Measurements from ENCODE around the gene ZNF598. TPM values are rescaled to one million over a fixed set of nuclear protein-coding genes. Genes with fewer than 3 reads are reported as not detected.
A peak's percentile ranks its signal among the peaks of the same experiment; 100 is the strongest.

The ZNF598 gene
- total RNA-seq, 1 experiment from 2014 or later, result 72.4 TPM

GRCh38 chr16:1977875-1978268 is 31.7 kb downstream of the ZNF598 start:
- no TSS peak for BruUV-seq (replicated peaks)

GRCh38 chr16:1976951-1977874 is 32.4 kb downstream of the ZNF598 start:
- BruUV-seq (replicated peaks), result no TSS peak
- Mint-ChIP-seq H3K4me3 (ENCODE audit: low read depth, unreplicated experiment) (peak overlapping the region; percentile 15), H3K36me3 (ENCODE audit: insufficient read depth, unreplicated experiment) (peaks cover 80% of the 10 kb centered on the region), H3K27me3 (ENCODE audit: unreplicated experiment) (no peaks in the 10 kb centered on the region), H3K4me1 (ENCODE audit: low read depth, unreplicated experiment) (peaks cover 33% of the 10 kb centered on the region), H3K27ac (ENCODE audit: unreplicated experiment) (no peak overlapping the region), H3K9me3 (ENCODE audit: low read depth, unreplicated experiment) (no peaks in the 10 kb centered on the region)
- CTCF ChIA-PET, result interaction anchor here (0.6 kb wide), 1 partner anchor 25 kb away, joined by 3 read pairs; no protein-coding TSS in a partner anchor
- intact Hi-C loops (cut with micrococcal nuclease; ENCODE audit: unreplicated experiment), result no loop called here
- no peak for TF ChIP-seq CTCF (IDR thresholded peaks at IDR 0.05; ENCODE audit: unreplicated experiment)
- DNase-seq, result no peak

More at GRCh38 chr16:1977875-1978268, 31.7 kb downstream of the ZNF598 start:
- H3K27ac Mint-ChIP-seq (ENCODE audit: unreplicated experiment), result no peak overlapping the region
- no peaks in the 10 kb centered on the region for H3K9me3 Mint-ChIP-seq (ENCODE audit: low read depth, unreplicated experiment)
- intact Hi-C loops (cut with micrococcal nuclease; ENCODE audit: unreplicated experiment), result no loop called here
- H3K36me3 Mint-ChIP-seq (ENCODE audit: insufficient read depth, unreplicated experiment), result peaks cover 80% of the 10 kb centered on the region
- DNase-seq, result no peak
- peak overlapping the region; percentile 15 for H3K4me3 Mint-ChIP-seq (ENCODE audit: low read depth, unreplicated experiment)
- H3K4me1 Mint-ChIP-seq (ENCODE audit: low read depth, unreplicated experiment), result peaks cover 34% of the 10 kb centered on the region
- CTCF ChIA-PET, result no interaction called here
- no peaks in the 10 kb centered on the region for H3K27me3 Mint-ChIP-seq (ENCODE audit: unreplicated experiment)
- no peak for TF ChIP-seq CTCF (IDR thresholded peaks at IDR 0.05; ENCODE audit: unreplicated experiment)

- no peak overlapping the region for H3K27ac Mint-ChIP-seq (ENCODE audit: unreplicated experiment)
- no peak for TF ChIP-seq CTCF (IDR thresholded peaks at IDR 0.05; ENCODE audit: unreplicated experiment)
- H3K4me3 Mint-ChIP-seq (ENCODE audit: low read depth, unreplicated experiment), result peak overlapping the region; percentile 34
- H3K9me3 Mint-ChIP-seq (ENCODE audit: low read depth, unreplicated experiment), result no peaks in the 10 kb centered on the region
- CTCF ChIA-PET, result no interaction called here
- peaks cover 80% of the 10 kb centered on the region for H3K36me3 Mint-ChIP-seq (ENCODE audit: insufficient read depth, unreplicated experiment)
- no peaks in the 10 kb centered on the region for H3K27me3 Mint-ChIP-seq (ENCODE audit: unreplicated experiment)
- intact Hi-C loops (cut with micrococcal nuclease; ENCODE audit: unreplicated experiment), result no loop called here
- DNase-seq, result no peak
- no TSS peak for BruUV-seq (replicated peaks)
- peaks cover 22% of the 10 kb centered on the region for H3K4me1 Mint-ChIP-seq (ENCODE audit: low read depth, unreplicated experiment)
Measured at GRCh38 chr16:1976216-1976520, 33.5 kb downstream of the ZNF598 start.

- Mint-ChIP-seq H3K27me3 (ENCODE audit: unreplicated experiment) (no peaks in the 10 kb centered on the region), H3K4me3 (ENCODE audit: low read depth, unreplicated experiment) (peak overlapping the region; percentile 34), H3K27ac (ENCODE audit: unreplicated experiment) (no peak overlapping the region), H3K4me1 (ENCODE audit: low read depth, unreplicated experiment) (peaks cover 17% of the 10 kb centered on the region), H3K9me3 (ENCODE audit: low read depth, unreplicated experiment) (no peaks in the 10 kb centered on the region), H3K36me3 (ENCODE audit: insufficient read depth, unreplicated experiment) (peaks cover 80% of the 10 kb centered on the region)
- intact Hi-C loops (cut with micrococcal nuclease; ENCODE audit: unreplicated experiment), result no loop called here
- DNase-seq, result no peak
- CTCF ChIA-PET, result no interaction called here
- TF ChIP-seq CTCF (IDR thresholded peaks at IDR 0.05; ENCODE audit: unreplicated experiment), result no peak
- no TSS peak for BruUV-seq (replicated peaks)
Measured at GRCh38 chr16:1975432-1976215, 34.0 kb downstream of the ZNF598 start.

Data from Calu3 (cell line).